ENCODE data around the gene HACL1. TPM values are rescaled to one million over a fixed set of nuclear protein-coding genes. Genes with fewer than 3 reads are reported as not detected.
"Not testable (repeated sequence)": the region's sequence is repeated elsewhere in the genome, so short reads cannot be mapped to it uniquely, and the experiment has no call there.

HACL1 gene
- total and polyA plus RNA-seq, 10 donors: 18.2 to 30.1 (median 23.5) TPM

GRCh38 chr3:15628967-15629366 lies 27.6 kb upstream of the HACL1 start:
- no peak overlapping the region for H3K4me3 ChIP-seq
- peaks cover 3 to 41% (median 25%) of the 10 kb centered on the region in 6 donors for H3K4me1 ChIP-seq
- TF ChIP-seq POLR2AphosphoS5 (IDR thresholded peaks at IDR 0.05) (no peak), POLR2A (IDR thresholded peaks at IDR 0.05) (no peak), CTCF (IDR thresholded peaks at IDR 0.05 in 8 of 11, conservative IDR thresholded peaks at IDR 0.05 in 3 of 11) (no peak)
- no peak overlapping the region for H3K27ac ChIP-seq
- no peaks in the 10 kb centered on the region for H3K9me3 ChIP-seq
- DNase-seq: no peak
- no peaks in the 10 kb centered on the region for H3K36me3 ChIP-seq
- no peaks in the 10 kb centered on the region for H3K27me3 ChIP-seq (replicated peaks in 1 of 7)
- intact Hi-C loops (cut with DNase I; ENCODE audit: low total_unique reads): loop anchor here (5.0 kb wide), 2 partner anchors 183 to 618 kb away; no protein-coding TSS in a partner anchor

- WGBS, 5 donors: 67 to 79% (median 68%) methylated on average over 4 of the region's 4 CpGs
- peak overlapping the region in 3 of 8 donors; percentile 39 to 50 (median 42) for H3K27ac ChIP-seq
- peaks cover 0 to 46% (median 26%) of the 10 kb centered on the region in 8 donors for H3K9me3 ChIP-seq
- no peak for TF ChIP-seq CTCF (IDR thresholded peaks at IDR 0.05 in 8 of 11, conservative IDR thresholded peaks at IDR 0.05 in 3 of 11)
- no peak for TF ChIP-seq POLR2AphosphoS5 (IDR thresholded peaks at IDR 0.05)
- TF ChIP-seq POLR2A (IDR thresholded peaks at IDR 0.05): no peak
- peaks cover 0 to 17% (median 5%) of the 10 kb centered on the region in 6 donors for H3K4me1 ChIP-seq
- DNase-seq: no peak
- peak overlapping the region in 1 of 8 donors; percentile 37 for H3K4me3 ChIP-seq
- intact Hi-C loops (cut with DNase I; ENCODE audit: low total_unique reads): no loop called here
- H3K27me3 ChIP-seq (replicated peaks in 1 of 7): no peaks in the 10 kb centered on the region
- H3K36me3 ChIP-seq: peaks cover 0 to 29% (median 0%) of the 10 kb centered on the region in 6 donors
Measured at GRCh38 chr3:15623535-15624440, 22.4 kb upstream of the HACL1 start.

DNA sequence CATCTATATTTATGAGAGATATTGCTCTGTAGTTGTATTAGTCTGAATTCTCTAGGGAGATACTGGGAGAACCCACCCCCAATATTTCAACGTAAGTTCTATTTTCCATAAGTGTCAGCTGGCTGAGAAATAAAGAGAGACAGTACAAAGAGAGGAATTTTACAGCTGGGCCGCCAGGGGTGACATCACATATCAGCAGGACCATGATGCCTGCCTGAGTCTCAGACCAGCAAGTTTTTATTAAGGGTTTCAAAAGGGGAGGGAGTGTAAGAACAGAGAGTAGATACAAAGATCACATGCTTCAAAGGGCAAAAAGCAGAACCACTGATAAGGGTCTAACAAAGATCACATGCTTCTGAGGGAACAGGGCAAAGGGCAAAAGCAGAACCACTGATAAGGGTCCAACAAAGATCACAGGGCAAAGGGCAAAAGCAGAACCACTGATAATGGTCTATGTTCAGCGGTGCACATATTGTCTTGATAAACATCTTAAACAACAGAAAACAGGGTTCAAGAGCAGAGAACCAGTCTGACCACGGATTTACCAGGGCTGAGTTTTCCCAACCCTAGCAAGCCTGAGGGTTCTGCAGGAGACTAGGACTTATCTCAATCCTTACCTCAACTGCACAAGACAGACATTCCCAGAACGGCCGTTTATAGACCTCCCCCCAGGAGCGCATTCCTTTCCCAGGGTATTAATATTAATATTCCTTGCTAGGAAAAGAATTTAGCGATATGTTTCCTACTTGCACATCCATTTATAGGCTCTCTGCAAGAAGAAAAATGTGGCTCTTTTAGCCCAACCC lies 18.5 kb upstream of the HACL1 start:
- WGBS, 5 donors: 94 to 99% (median 97%) methylated on average over 8 of the region's 8 CpGs
- DNase-seq; H3K27ac ChIP-seq; H3K4me3 ChIP-seq; H3K27me3 ChIP-seq (replicated peaks in 1 of 7); intact Hi-C loops (cut with DNase I; ENCODE audit: low total_unique reads): not testable (repeated sequence)
- Histone ChIP-seq H3K36me3 (peaks cover 0 to 31% (median 0%) of the 10 kb centered on the region in 6 donors), H3K9me3 (peaks cover 0 to 48% (median 27%) of the 10 kb centered on the region in 8 donors), H3K4me1 (peaks cover 0 to 13% (median 4%) of the 10 kb centered on the region in 6 donors)

DNA sequence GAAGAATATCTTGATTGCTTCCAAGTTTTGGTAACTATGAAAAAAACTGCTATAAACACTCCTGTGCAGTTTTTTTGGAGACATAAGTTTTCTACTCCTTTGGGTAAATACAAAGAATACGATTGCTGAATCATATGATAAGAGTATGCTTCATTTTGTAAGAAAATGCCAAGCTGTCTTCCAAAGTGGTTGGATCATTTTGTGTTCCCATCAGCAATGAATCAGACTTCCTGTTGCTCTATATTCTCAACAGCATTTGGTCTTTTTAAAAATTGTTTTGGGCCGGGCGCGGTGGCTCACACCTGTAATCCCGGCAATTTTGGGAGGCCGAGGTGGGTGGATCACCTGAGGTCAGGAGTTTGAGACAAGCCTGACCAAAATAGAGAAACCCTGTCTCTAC lies 14.7 kb upstream of the HACL1 start:
- intact Hi-C loops (cut with DNase I; ENCODE audit: low total_unique reads): no loop called here
- no peaks in the 10 kb centered on the region for H3K27me3 ChIP-seq (replicated peaks in 1 of 7)
- 92 to 98% (median 94%) methylated on average over 6 of the region's 6 CpGs for WGBS, 5 donors
- H3K4me1 ChIP-seq: no peaks in the 10 kb centered on the region
- peaks cover 0 to 25% (median 23%) of the 10 kb centered on the region in 8 donors for H3K9me3 ChIP-seq
- peaks cover 0 to 25% (median 0%) of the 10 kb centered on the region in 6 donors for H3K36me3 ChIP-seq
- H3K4me3 ChIP-seq: no peak overlapping the region
- H3K27ac ChIP-seq: no peak overlapping the region
- TF ChIP-seq POLR2A (IDR thresholded peaks at IDR 0.05) (no peak), POLR2AphosphoS5 (IDR thresholded peaks at IDR 0.05) (no peak), CTCF (IDR thresholded peaks at IDR 0.05 in 8 of 11, conservative IDR thresholded peaks at IDR 0.05 in 3 of 11) (no peak)
- no peak for DNase-seq
